Measurements from ENCODE around the gene IGF1R. TPM values are rescaled to one million over a fixed set of nuclear protein-coding genes. Genes with fewer than 3 reads are reported as not detected.

The IGF1R gene
- polyA plus RNA-seq, 1 experiment, result 36.2 TPM

GRCh38 chr15:98628216-98628615 is 20.1 kb upstream of the IGF1R start:
- no peak for DNase-seq (ENCODE audit: low read depth)
- Histone ChIP-seq H3K36me3 (ENCODE audit: control insufficient read depth, insufficient read depth, low read length) (no peaks in the 10 kb centered on the region), H3K4me3 (ENCODE audit: low read depth, low read length) (no peak overlapping the region), H3K27me3 (ENCODE audit: control insufficient read depth, insufficient read depth, low read length) (peaks cover 6% of the 10 kb centered on the region)
- ChIA-PET POLR2A (no interaction called here), CTCF (no interaction called here)
- no peak for TF ChIP-seq CTCF (IDR thresholded peaks at IDR 0.05; ENCODE audit: insufficient read depth, low read depth, low read length)

GRCh38 chr15:98635848-98636247 is 12.5 kb upstream of the IGF1R start:
- Histone ChIP-seq H3K4me3 (ENCODE audit: low read depth, low read length) (no peak overlapping the region), H3K36me3 (ENCODE audit: control insufficient read depth, insufficient read depth, low read length) (no peaks in the 10 kb centered on the region), H3K27me3 (ENCODE audit: control insufficient read depth, insufficient read depth, low read length) (peaks cover under 1% of the 10 kb centered on the region; the same call in 1 of the 2 replicates)
- no peak for TF ChIP-seq CTCF (IDR thresholded peaks at IDR 0.05; ENCODE audit: insufficient read depth, low read depth, low read length)
- no peak for DNase-seq (ENCODE audit: low read depth)
- ChIA-PET POLR2A (no interaction called here), CTCF (interaction anchor here (0.9 to 1.2 kb wide), 2 partner anchors 24 to 193 kb away, joined by 3 read pairs; no protein-coding TSS in a partner anchor)

- Histone ChIP-seq H3K27me3 (ENCODE audit: control insufficient read depth, insufficient read depth, low read length) (peaks cover 13% of the 10 kb centered on the region), H3K36me3 (ENCODE audit: control insufficient read depth, insufficient read depth, low read length) (no peaks in the 10 kb centered on the region), H3K4me3 (ENCODE audit: low read depth, low read length) (no peak overlapping the region)
- ChIA-PET CTCF (interaction anchor here (0.9 to 1.0 kb wide), 2 partner anchors 124 to 462 kb away, joined by 3 read pairs; no protein-coding TSS in a partner anchor), POLR2A (no interaction called here)
- DNase-seq (ENCODE audit: low read depth), result no peak
- no peak for TF ChIP-seq CTCF (IDR thresholded peaks at IDR 0.05; ENCODE audit: insufficient read depth, low read depth, low read length)
Observed at GRCh38 chr15:98643115-98643514, 5.2 kb upstream of the IGF1R start.

- no peak for TF ChIP-seq CTCF (IDR thresholded peaks at IDR 0.05; ENCODE audit: insufficient read depth, low read depth, low read length)
- Histone ChIP-seq H3K27me3 (ENCODE audit: control insufficient read depth, insufficient read depth, low read length) (peaks cover 11% of the 10 kb centered on the region), H3K4me3 (ENCODE audit: low read depth, low read length) (peak overlapping the region; percentile 83), H3K36me3 (ENCODE audit: control insufficient read depth, insufficient read depth, low read length) (no peaks in the 10 kb centered on the region)
- no peak for DNase-seq (ENCODE audit: low read depth)
- ChIA-PET POLR2A (no interaction called here), CTCF (interaction anchor here (0.7 to 4.1 kb wide), 24 partner anchors 9 to 429 kb away, joined by 3 to 42 read pairs (median 4); no protein-coding TSS in a partner anchor)
Observed at GRCh38 chr15:98646546-98647025, 1.8 kb upstream of the IGF1R start.

GRCh38 chr15:98647026-98647773 is 1.1 kb upstream of the IGF1R start:
- no peak for TF ChIP-seq CTCF (IDR thresholded peaks at IDR 0.05; ENCODE audit: insufficient read depth, low read depth, low read length)
- no peaks in the 10 kb centered on the region for H3K36me3 ChIP-seq (ENCODE audit: control insufficient read depth, insufficient read depth, low read length)
- DNase-seq (ENCODE audit: low read depth), result no peak
- POLR2A ChIA-PET, result no interaction called here
- H3K4me3 ChIP-seq (ENCODE audit: low read depth, low read length), result peak overlapping the region; percentile 83
- CTCF ChIA-PET, result interaction anchor here (0.7 to 4.1 kb wide), 26 partner anchors 9 to 429 kb away, joined by 3 to 42 read pairs (median 4); no protein-coding TSS in a partner anchor
- peaks cover 9% of the 10 kb centered on the region for H3K27me3 ChIP-seq (ENCODE audit: control insufficient read depth, insufficient read depth, low read length)
